Ovary (tissue), 9 donors: ENCODE results near the gene ZNF511. TPM values are rescaled to one million over a fixed set of nuclear protein-coding genes. Genes with fewer than 3 reads are reported as not detected.

Experiments used
- DNase-seq, 5 donors: peaks; one replicate each; pipeline ENCODE4 v3.0.0-alpha.2; 2019 to 2020
- H3K27ac ChIP-seq, 2 donors: fragments of 200-600 bp; one replicate each; pipeline versions ENCODE4 v1.5.1 to v1.8.0; 2019 to 2022
- H3K27me3 ChIP-seq: fragments of 200-600 bp; one replicate; pipeline ENCODE4 v1.8.0; 2022
- H3K36me3 ChIP-seq: fragments of 200-600 bp; sonication (generic); one replicate; pipeline ENCODE4 v1.5.1; 2019
- H3K4me1 ChIP-seq: one replicate; pipeline ENCODE4 v1.8.1; 2013; ENCODE audit warnings: mild to moderate bottlenecking, moderate library complexity; ENCODE audit not compliant: insufficient read depth
- H3K4me3 ChIP-seq: fragments of 200-600 bp; sonication (generic); one replicate; pipeline ENCODE4 v1.5.1; 2017
- H3K9me3 ChIP-seq, 2 donors: fragments of 200-600 bp in 1 of 2; sonication (generic) in 1 of 2; one replicate each; pipeline versions ENCODE4 v1.5.1 to v1.8.1; 2013 to 2019; ENCODE audit warnings: mild to moderate bottlenecking in 1 of 2, moderate library complexity in 1 of 2
- CTCF ChIP-seq, 3 donors: fragments of 450-650 bp in 2 of 3; fragments of 200-600 bp in 1 of 3; IDR thresholded peaks; one replicate each; pipeline versions ENCODE4 v1.5.1 to v1.8.0; 2016 to 2022; ENCODE audit warnings: antibody characterized with exemption in 3 of 3, mild to moderate bottlenecking in 1 of 3
- EP300 ChIP-seq: sonication (generic); formaldehyde crosslinking; IDR thresholded peaks from one replicate; pipeline ENCODE4 v1.6.1; 2017; ENCODE audit warnings: antibody characterized with exemption
- POLR2A ChIP-seq: fragments of 450-650 bp; IDR thresholded peaks from one replicate; pipeline ENCODE4 v1.6.1; 2017; ENCODE audit warnings: antibody characterized with exemption, mild to moderate bottlenecking, moderate library complexity
- WGBS, 3 donors: extraction: QIAGEN DNeasy Blood & Tissue Kit in 1 of 3; methylation state at CpG; one replicate each; pipeline versions ENCODE4 v1.1.5 to v1.1.7; 2013 to 2017; 5-methylcytosine and 5-hydroxymethylcytosine counted together
- intact Hi-C, 4 donors: fragments of 100-400 bp; cut with DNase I; formaldehyde crosslinking; loops; one replicate each; pipeline versions ENCODE4 v1.11.0 to v1.15.1; 2022 to 2023
- polyA plus RNA-seq, 2 donors: library from polyadenylated mRNA; stranded (reverse); fragments of 200-250 nt in 1 of 2; fragments of 350-450 nt in 1 of 2; fragmentation: Illumina TruSeq in 1 of 2; extraction: RNeasy Lipid Tissue Mini Kit (QIAGEN cat#74804) in 1 of 2; gene quantifications; one replicate each; pipeline ENCODE4 v1.2.3, GENCODE V29; 2013 to 2014
- total RNA-seq, 7 donors: library from RNA; depleted of rRNA in 2 of 7; stranded (reverse); fragments of >200 nt in 2 of 7; fragmentation: NEBNext Ultra II Directional in 3 of 7; extraction: Animal tissue kit (Norgen Biotek cat#: 25700) in 3 of 7; gene quantifications; one replicate each; pipeline versions ENCODE4 v1.1.0 to v1.2.4, GENCODE V29; 2016 to 2023
- donor health status: DM: no; HTN: no; CAD: no; lungs with moderate emphysema.
- donor health status: DM: no; HTN: no; CAD: no.
- donor health status: Bipolar disorder and iron deficiency.
- donor health status: DM: yes; HTN: yes; CAD: no.
- donor health status: DM: no; HTN: no; CAD: no.
- donor health status: DM: yes; HTN: yes; CAD: no.

ZNF511 gene
- total and polyA plus RNA-seq, 9 donors, result 16.3 to 64.8 (median 46.8) TPM

- no peak overlapping the region for H3K4me3 ChIP-seq
- H3K36me3 ChIP-seq, result no peaks in the 10 kb centered on the region
- no peaks in the 10 kb centered on the region for H3K9me3 ChIP-seq
- WGBS, 3 donors, result 26 to 33% (median 28%) methylated on average over 12 of the region's 12 CpGs
- no peaks in the 10 kb centered on the region for H3K4me1 ChIP-seq
- peak in 1 of 5 donors; percentile 11 for DNase-seq
- no peak for TF ChIP-seq EP300
- no peak for TF ChIP-seq CTCF (IDR thresholded peaks at IDR 0.05)
- TF ChIP-seq POLR2A, result no peak
- intact Hi-C loops, result loop anchor here in 1 of 4 donors (5.0 kb wide), 1 partner anchor 173 kb away; no protein-coding TSS in a partner anchor
- H3K27ac ChIP-seq, result no peak overlapping the region
- no peaks in the 10 kb centered on the region for H3K27me3 ChIP-seq
Measured at GRCh38 chr10:133314911-133315310, 6.2 kb downstream of the ZNF511 start.

GRCh38 chr10:133315847-133316246 lies 7.1 kb downstream of the ZNF511 start:
- Histone ChIP-seq H3K27me3 (no peaks in the 10 kb centered on the region), H3K4me3 (no peak overlapping the region), H3K4me1 (no peaks in the 10 kb centered on the region), H3K36me3 (no peaks in the 10 kb centered on the region), H3K9me3 (no peaks in the 10 kb centered on the region), H3K27ac (no peak overlapping the region)
- DNase-seq, result no peak
- 78 to 81% (median 80%) methylated on average over 5 of the region's 5 CpGs for WGBS, 3 donors
- no peak for TF ChIP-seq POLR2A
- TF ChIP-seq EP300, result no peak
- TF ChIP-seq CTCF (IDR thresholded peaks at IDR 0.05), result no peak
- intact Hi-C loops, result loop anchor here in 1 of 4 donors (5.0 kb wide), 1 partner anchor 174 kb away; no protein-coding TSS in a partner anchor

GRCh38 chr10:133316266-133316665 lies 7.6 kb downstream of the ZNF511 start:
- intact Hi-C loops, result loop anchor here in 1 of 4 donors (5.0 kb wide), 1 partner anchor 174 kb away; no protein-coding TSS in a partner anchor
- Histone ChIP-seq H3K4me3 (no peak overlapping the region), H3K27me3 (no peaks in the 10 kb centered on the region), H3K9me3 (no peaks in the 10 kb centered on the region), H3K27ac (no peak overlapping the region), H3K4me1 (no peaks in the 10 kb centered on the region), H3K36me3 (no peaks in the 10 kb centered on the region)
- 80 to 93% (median 87%) methylated on average over 9 of the region's 9 CpGs for WGBS, 3 donors
- DNase-seq, result peak in 1 of 5 donors; percentile 24
- TF ChIP-seq POLR2A (no peak), CTCF (IDR thresholded peaks at IDR 0.05) (no peak), EP300 (no peak)

GRCh38 chr10:133316732-133317131 lies 8.0 kb downstream of the ZNF511 start:
- Histone ChIP-seq H3K36me3 (no peaks in the 10 kb centered on the region), H3K27me3 (no peaks in the 10 kb centered on the region), H3K4me3 (no peak overlapping the region), H3K27ac (no peak overlapping the region), H3K4me1 (no peaks in the 10 kb centered on the region), H3K9me3 (no peaks in the 10 kb centered on the region)
- TF ChIP-seq EP300, result no peak
- TF ChIP-seq POLR2A, result no peak
- TF ChIP-seq CTCF (IDR thresholded peaks at IDR 0.05), result no peak
- intact Hi-C loops, result loop anchor here in 1 of 4 donors (5.0 kb wide), 1 partner anchor 174 kb away; no protein-coding TSS in a partner anchor
- 80 to 92% (median 84%) methylated on average over 7 of the region's 7 CpGs for WGBS, 3 donors
- peak in 1 of 5 donors; percentile 5 for DNase-seq
